AG04450 (cell line): ENCODE data around the gene DNAH6. TPM values are rescaled to one million over a fixed set of nuclear protein-coding genes. Genes with fewer than 3 reads are reported as not detected.

Experiments
- CTCF ChIA-PET: fragments of 300-600, 350-600 bp; formaldehyde crosslinking; extraction: SDS; loops from one replicate; lab custom pipeline; 2022; ENCODE audit warnings: antibody characterized with exemption, inconsistent platforms; lab: Charles Lee
- POLR2A ChIA-PET: fragments of 350-600 bp; formaldehyde crosslinking; extraction: SDS; loops from one replicate; lab custom pipeline; 2021; ENCODE audit warnings: antibody characterized with exemption, inconsistent platforms; lab: Yijun Ruan, JAX
- DNase-seq: peaks from one replicate; pipeline ENCODE4 v3.0.0-alpha.2; 2011; ENCODE audit warnings: low read depth, low spot score
- H3K27ac ChIP-seq: one replicate; pipeline ENCODE4 v1.5.1; 2012; ENCODE audit warnings: low read depth, low read length, control low read depth
- H3K27me3 ChIP-seq: one replicate; pipeline ENCODE4 v1.6.0; 2012; ENCODE audit warnings: low read length; ENCODE audit not compliant: control insufficient read depth, insufficient read depth
- H3K4me3 ChIP-seq: 2 replicates; pipeline ENCODE4 v1.5.1; 2011; ENCODE audit warnings: mild to moderate bottlenecking, low read depth, low read length, control low read depth
- H3K9me3 ChIP-seq: 2 replicates; pipeline ENCODE4 v1.5.1; 2012; ENCODE audit warnings: low read length; ENCODE audit not compliant: control insufficient read depth, insufficient read depth
- CTCF ChIP-seq: IDR thresholded peaks from 2 replicates; pipeline ENCODE4 v1.5.1; 2011; ENCODE audit warnings: low read depth, low read length, control low read depth, inconsistent platforms
- polyA plus RNA-seq: library from polyadenylated mRNA; depleted of rRNA; stranded (reverse); fragments of >200 nt; gene quantifications from 2 replicates; pipeline ENCODE4 v1.2.3, GENCODE V29; 2011

Gene DNAH6
- polyA plus RNA-seq, 1 experiment = 0.02 TPM

GRCh38 chr2:84713441-84713840, 197.1 kb downstream of the DNAH6 start:
- Histone ChIP-seq H3K9me3 (no peaks in the 10 kb centered on the region), H3K27me3 (no peaks in the 10 kb centered on the region), H3K4me3 (no peak overlapping the region), H3K27ac (no peak overlapping the region)
- ChIA-PET CTCF (no interaction called here), POLR2A (no interaction called here)
- no peak for TF ChIP-seq CTCF
- DNase-seq = no peak

- POLR2A ChIA-PET = no interaction called here
These were observed 200.3 kb downstream of the DNAH6 start for GRCh38 chr2:84716564-84716963.

GRCh38 chr2:84717302-84717701, 201.0 kb downstream of the DNAH6 start:
- POLR2A ChIA-PET = no interaction called here
- Histone ChIP-seq H3K4me3 (no peak overlapping the region), H3K9me3 (no peaks in the 10 kb centered on the region), H3K27me3 (no peaks in the 10 kb centered on the region), H3K27ac (no peak overlapping the region)
- DNase-seq = no peak
- CTCF ChIA-PET = no interaction called here
- TF ChIP-seq CTCF = no peak

More at GRCh38 chr2:84716564-84716963, 200.3 kb downstream of the DNAH6 start:
- Histone ChIP-seq H3K9me3 (no peaks in the 10 kb centered on the region), H3K4me3 (no peak overlapping the region), H3K27ac (no peak overlapping the region), H3K27me3 (no peaks in the 10 kb centered on the region)
- TF ChIP-seq CTCF = no peak
- no peak for DNase-seq
- CTCF ChIA-PET = no interaction called here

- TF ChIP-seq CTCF = no peak
- POLR2A ChIA-PET = no interaction called here
These were observed 203.1 kb downstream of the DNAH6 start for GRCh38 chr2:84719434-84719833.

GRCh38 chr2:84723831-84724230, 207.5 kb downstream of the DNAH6 start:
- Histone ChIP-seq H3K4me3 (no peak overlapping the region), H3K27ac (no peak overlapping the region), H3K9me3 (no peaks in the 10 kb centered on the region), H3K27me3 (no peaks in the 10 kb centered on the region)
- POLR2A ChIA-PET = no interaction called here
- CTCF ChIA-PET = interaction anchor here (0.8 kb wide), 1 partner anchor 134 kb away, joined by 3 read pairs; no protein-coding TSS in a partner anchor
- no peak for TF ChIP-seq CTCF
- no peak for DNase-seq

More at GRCh38 chr2:84719434-84719833, 203.1 kb downstream of the DNAH6 start:
- no peaks in the 10 kb centered on the region for H3K27me3 ChIP-seq
- no peak overlapping the region for H3K27ac ChIP-seq
- no peak overlapping the region for H3K4me3 ChIP-seq
- no peak for DNase-seq
- no peaks in the 10 kb centered on the region for H3K9me3 ChIP-seq
- CTCF ChIA-PET = no interaction called here
